Choroid plexus epithelial cell (primary cell): ENCODE results near the gene CDK6.

ENCODE experiments used
- DNase-seq: peaks from one replicate; pipeline ENCODE4 v3.0.0-alpha.2; 2010; ENCODE audit warnings: low read depth
- H3K4me3 ChIP-seq: 2 replicates; pipeline ENCODE4 v1.5.1; 2011; ENCODE audit warnings: low read depth, mild to moderate bottlenecking, control low read depth, low read length, moderate library complexity
- TF ChIP-seq, protein P1 (sequence below): conservative IDR thresholded peaks from 2 replicates; pipeline ENCODE4 v1.5.1; 2011; ENCODE audit warnings: low read depth, mild to moderate bottlenecking, control low read depth, inconsistent platforms, low read length, moderate library complexity

Gene CDK6

GRCh38 chr7:92588561-92588960 is 247.8 kb downstream of the CDK6 start:
- DNase-seq = peak; percentile 16
- TF ChIP-seq, protein P1, sequence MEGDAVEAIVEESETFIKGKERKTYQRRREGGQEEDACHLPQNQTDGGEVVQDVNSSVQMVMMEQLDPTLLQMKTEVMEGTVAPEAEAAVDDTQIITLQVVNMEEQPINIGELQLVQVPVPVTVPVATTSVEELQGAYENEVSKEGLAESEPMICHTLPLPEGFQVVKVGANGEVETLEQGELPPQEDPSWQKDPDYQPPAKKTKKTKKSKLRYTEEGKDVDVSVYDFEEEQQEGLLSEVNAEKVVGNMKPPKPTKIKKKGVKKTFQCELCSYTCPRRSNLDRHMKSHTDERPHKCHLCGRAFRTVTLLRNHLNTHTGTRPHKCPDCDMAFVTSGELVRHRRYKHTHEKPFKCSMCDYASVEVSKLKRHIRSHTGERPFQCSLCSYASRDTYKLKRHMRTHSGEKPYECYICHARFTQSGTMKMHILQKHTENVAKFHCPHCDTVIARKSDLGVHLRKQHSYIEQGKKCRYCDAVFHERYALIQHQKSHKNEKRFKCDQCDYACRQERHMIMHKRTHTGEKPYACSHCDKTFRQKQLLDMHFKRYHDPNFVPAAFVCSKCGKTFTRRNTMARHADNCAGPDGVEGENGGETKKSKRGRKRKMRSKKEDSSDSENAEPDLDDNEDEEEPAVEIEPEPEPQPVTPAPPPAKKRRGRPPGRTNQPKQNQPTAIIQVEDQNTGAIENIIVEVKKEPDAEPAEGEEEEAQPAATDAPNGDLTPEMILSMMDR = no peak
- H3K4me3 ChIP-seq = peak overlapping the region; percentile 16

GRCh38 chr7:92586841-92587240 is 249.5 kb downstream of the CDK6 start:
- TF ChIP-seq, protein P1 = no peak
- H3K4me3 ChIP-seq = no peak overlapping the region
- DNase-seq = no peak

GRCh38 chr7:92586403-92586802 is 250.0 kb downstream of the CDK6 start:
- H3K4me3 ChIP-seq = no peak overlapping the region
- TF ChIP-seq, protein P1 = no peak
- DNase-seq = peak; percentile 60

DNA sequence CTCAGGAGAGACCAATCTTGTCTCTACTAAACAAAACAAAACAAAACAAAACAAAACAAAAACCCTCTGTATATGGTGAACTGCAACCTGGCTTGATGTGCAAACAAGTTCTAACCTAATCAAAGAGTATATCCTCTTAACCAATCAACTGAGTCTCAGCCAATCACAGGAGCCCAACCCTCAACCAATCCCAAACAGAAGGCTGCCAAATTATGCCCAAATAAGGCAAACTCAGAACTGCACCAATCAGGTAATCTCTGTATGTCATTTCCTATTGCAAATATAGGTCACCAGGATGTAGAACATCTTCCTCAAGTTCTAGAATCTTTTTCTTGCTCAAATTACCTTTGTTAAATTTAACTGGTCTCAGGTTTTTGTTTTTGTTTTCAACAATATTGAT is 251.4 kb downstream of the CDK6 start:
- peak; percentile 39 for DNase-seq
- H3K4me3 ChIP-seq = no peak overlapping the region
- TF ChIP-seq, protein P1 = no peak

DNA sequence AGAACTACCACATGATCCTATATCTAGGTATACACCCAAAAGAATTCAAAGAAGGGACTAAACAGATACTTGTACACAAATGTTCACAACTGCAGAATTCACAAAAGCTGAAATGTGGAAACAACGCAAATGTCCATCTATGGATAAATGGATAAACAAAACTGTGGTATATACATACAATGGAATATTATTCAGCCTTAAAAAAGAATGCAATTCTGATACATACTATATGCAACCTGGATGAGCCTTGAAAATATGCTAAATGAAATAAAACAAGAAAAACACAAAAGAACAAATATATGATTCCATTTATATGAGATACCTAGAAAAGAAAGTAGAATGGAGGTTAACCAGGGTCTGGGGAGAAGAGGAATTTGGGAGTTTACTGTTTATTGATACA is 253.4 kb downstream of the CDK6 start:
- TF ChIP-seq, protein P1 = no peak

GRCh38 chr7:92576296-92576695 is 260.1 kb downstream of the CDK6 start:
- TF ChIP-seq, protein P1 = no peak
- no peak for DNase-seq
- H3K4me3 ChIP-seq = no peak overlapping the region

More for the DNA sequence above, 253.4 kb downstream of the CDK6 start:
- H3K4me3 ChIP-seq = no peak overlapping the region
- no peak for DNase-seq

DNA sequence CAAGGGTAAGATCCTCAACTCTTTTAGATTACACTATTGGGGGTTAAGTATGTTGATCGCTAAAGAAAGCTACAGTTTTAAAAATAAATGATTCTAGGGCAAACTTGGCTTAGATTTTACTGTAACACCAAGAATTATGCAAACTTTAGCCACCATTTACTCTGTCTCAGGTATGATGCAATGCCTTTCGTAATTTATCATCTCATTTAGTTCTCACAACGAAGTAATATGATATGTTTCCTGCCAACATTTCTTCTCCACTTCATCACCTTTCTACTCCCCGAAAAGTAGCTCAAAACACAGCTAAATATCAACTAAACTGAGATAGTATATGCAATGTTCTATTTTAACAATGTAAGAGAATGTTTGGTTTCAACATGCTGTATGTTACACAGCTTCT is 267.2 kb downstream of the CDK6 start:
- no peak overlapping the region for H3K4me3 ChIP-seq
- DNase-seq = peak; percentile 10
- TF ChIP-seq, protein P1 = no peak
